ENCODE data around the gene FIGNL1. TPM values are rescaled to one million over a fixed set of nuclear protein-coding genes. Genes with fewer than 3 reads are reported as not detected.

The FIGNL1 gene
- total RNA-seq, 1 experiment from 2014 or later = 28.0 TPM

- Histone ChIP-seq H3K9me3 (ENCODE audit: control insufficient read depth, insufficient read depth, low read depth, low read length) (no peaks in the 10 kb centered on the region), H3K27me3 (ENCODE audit: control insufficient read depth, insufficient read depth, low read length) (peaks cover 16% of the 10 kb centered on the region), H3K27ac (ENCODE audit: low read length) (no peak overlapping the region), H3K4me1 (ENCODE audit: control insufficient read depth, insufficient read depth, low read length) (no peaks in the 10 kb centered on the region), H3K36me3 (ENCODE audit: control insufficient read depth, insufficient read depth, low read length) (no peaks in the 10 kb centered on the region), H3K4me3 (ENCODE audit: low read depth in 2 of 2, low read length in 2 of 2) (no peak overlapping the region)
- ATAC-seq (no peak), DNase-seq (ENCODE audit: low read depth, low spot score) (no peak)
- ChIA-PET POLR2A (no interaction called here), CTCF (no interaction called here)
- BruUV-seq (replicated peaks) = no TSS peak
- in situ Hi-C loops (cut with HindIII; ENCODE audit: low pct_unique_long_range_greater_than_20kb, low sequenced_read_pairs) = no loop called here
- intact Hi-C loops (cut with micrococcal nuclease; ENCODE audit: unreplicated experiment) = no loop called here
- TF ChIP-seq CTCF (IDR thresholded peaks at IDR 0.05) (no peak), TCF7L2 (IDR thresholded peaks at IDR 0.05; ENCODE audit: low read depth, low read length) (no peak), POLR2AphosphoS5 (IDR thresholded peaks at IDR 0.05; ENCODE audit: low read depth, low read length) (no peak), SIN3A (IDR thresholded peaks at IDR 0.05; ENCODE audit: borderline replicate concordance, insufficient read depth, low read depth, low read length) (no peak), REST (IDR thresholded peaks at IDR 0.05; ENCODE audit: insufficient read depth in 1 of 2, low read depth in 2 of 2, low read length in 1 of 2) (no peak)
Measured at GRCh38 chr7:50394315-50394714, 55.8 kb downstream of the FIGNL1 start.

Other genes with a start within 250 kb of the FIGNL1 start
- gene IKZF1, start 145.6 kb downstream of the FIGNL1 start, total RNA-seq (2021; ENCODE audit: unreplicated experiment) = 0.77 TPM
- not detected for gene DDC, start 115.1 kb upstream of the FIGNL1 start, total RNA-seq (2021; ENCODE audit: unreplicated experiment)

Measured in Panc1 (cell line).